GM12873 (cell line): ENCODE results near the gene ETV7.
A peak's percentile ranks its signal among the peaks of the same experiment; 100 is the strongest.

Experiments
- TF ChIP-seq, protein P1 (sequence below): IDR thresholded peaks from 2 replicates; pipeline ENCODE4 v1.5.1; 2012; ENCODE audit warnings: low read depth, mild to moderate bottlenecking, moderate library complexity, low read length, control low read depth; ENCODE audit not compliant: insufficient read depth; ENCODE audit errors: missing control alignments

Gene ETV7

DNA sequence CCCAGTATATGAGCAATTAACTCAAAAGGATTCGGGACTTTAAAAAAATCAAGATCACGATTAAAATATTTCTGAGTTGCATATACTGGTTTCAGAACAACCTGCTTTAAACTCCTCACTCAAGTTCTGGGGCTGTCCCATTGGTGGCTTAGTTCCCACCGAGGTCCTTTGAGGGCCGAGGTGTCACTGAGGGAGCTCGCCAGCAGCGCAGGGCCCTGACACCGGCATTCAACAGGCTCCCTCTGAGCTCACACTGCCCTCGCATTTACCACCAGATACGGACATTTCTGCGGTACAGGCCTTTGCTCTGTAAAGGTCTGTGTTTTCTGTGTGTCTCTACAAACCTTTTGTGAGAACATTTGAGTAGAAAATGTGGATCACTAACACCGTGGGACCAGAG is 26.4 kb downstream of the ETV7 start:
- TF ChIP-seq, protein P1, sequence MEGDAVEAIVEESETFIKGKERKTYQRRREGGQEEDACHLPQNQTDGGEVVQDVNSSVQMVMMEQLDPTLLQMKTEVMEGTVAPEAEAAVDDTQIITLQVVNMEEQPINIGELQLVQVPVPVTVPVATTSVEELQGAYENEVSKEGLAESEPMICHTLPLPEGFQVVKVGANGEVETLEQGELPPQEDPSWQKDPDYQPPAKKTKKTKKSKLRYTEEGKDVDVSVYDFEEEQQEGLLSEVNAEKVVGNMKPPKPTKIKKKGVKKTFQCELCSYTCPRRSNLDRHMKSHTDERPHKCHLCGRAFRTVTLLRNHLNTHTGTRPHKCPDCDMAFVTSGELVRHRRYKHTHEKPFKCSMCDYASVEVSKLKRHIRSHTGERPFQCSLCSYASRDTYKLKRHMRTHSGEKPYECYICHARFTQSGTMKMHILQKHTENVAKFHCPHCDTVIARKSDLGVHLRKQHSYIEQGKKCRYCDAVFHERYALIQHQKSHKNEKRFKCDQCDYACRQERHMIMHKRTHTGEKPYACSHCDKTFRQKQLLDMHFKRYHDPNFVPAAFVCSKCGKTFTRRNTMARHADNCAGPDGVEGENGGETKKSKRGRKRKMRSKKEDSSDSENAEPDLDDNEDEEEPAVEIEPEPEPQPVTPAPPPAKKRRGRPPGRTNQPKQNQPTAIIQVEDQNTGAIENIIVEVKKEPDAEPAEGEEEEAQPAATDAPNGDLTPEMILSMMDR: no peak

DNA sequence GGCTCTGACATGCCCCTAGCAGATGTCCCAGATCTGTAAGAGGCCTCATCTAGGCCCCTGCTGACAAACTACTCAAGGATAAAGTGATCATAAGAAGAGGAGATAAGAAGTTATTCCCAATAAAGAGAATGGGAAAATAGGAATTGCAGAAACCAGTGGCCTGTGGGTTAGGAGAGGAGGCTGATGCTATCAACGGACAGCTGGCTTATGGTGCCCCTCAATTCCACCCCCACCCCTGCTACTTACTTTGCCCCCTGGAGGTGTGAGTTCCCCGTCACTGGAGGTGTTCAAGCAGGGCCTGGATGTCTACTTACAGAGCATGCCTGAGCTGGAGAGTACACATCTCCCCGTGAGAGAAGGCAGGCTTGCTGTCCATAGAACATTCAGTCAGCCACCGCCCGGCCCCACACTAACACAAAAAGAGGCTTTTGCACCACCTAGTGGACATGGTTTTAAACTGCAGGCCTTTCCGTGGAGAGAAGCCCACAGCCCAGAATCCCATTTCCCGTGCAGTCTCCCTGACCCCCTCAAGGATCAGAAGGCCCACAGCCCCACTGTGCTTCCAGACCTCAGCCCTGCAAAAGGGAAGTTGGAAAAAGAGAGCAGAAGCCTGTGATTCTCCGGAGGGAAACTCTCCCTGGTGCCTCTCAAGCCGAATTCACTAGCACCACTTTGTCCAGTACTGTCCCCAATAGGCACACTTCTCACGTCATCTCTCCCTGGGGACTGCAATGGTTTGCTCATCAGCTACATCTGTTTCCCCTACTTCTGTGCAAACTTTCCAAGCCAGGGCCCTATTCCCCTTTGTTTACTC is 27.0 kb downstream of the ETV7 start:
- TF ChIP-seq, protein P1: peak; percentile 84

DNA sequence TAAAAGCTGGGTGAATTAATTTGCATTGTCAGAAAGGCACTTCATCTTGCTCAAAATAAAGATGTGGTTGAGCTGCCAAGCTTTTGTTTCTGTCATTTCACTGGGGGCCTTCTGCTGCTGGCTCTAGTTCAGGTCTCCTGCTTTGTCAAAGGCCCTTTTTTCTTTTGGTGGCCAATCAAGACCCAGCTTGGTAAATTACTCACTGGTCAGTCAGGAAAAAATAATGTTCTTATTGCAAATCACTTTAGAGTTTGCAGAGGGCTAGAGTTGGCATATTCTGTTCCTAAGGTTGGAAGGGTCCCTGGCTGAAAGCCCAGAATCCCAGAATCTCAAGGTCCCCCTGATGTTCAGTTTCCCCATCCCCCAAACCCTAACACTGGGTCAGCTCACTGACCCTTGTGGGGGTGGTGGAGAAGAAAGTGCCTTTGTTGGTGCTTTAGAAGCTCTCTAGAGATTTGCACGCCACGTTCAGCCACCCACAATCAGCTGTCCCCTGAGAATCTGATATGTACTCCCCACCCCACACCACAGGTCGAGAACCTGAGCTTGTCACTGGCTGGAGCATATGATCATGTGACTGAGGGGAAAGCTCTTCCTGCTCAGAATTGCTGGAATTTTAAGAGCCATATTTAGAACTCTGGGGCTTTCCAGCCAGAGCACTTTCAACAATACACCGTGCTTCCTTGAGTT is 29.1 kb downstream of the ETV7 start:
- TF ChIP-seq, protein P1: no peak

DNA sequence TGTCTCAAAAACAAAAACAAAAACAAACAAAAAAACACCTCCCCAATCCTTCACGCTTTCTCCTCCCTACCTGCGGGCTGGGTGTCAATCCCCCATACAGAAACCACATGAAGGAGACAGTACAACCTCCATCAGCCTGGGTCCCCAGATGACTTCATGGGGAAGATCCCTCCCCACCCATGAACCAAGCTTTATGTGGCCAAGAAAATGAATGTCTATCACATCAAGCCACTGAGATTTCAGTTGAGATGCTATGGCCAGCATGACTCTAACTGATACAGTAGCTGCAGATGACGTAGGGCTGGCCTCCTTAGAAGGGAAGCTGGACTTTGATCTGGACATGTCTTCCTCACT is 29.6 kb downstream of the ETV7 start:
- TF ChIP-seq, protein P1: no peak

DNA sequence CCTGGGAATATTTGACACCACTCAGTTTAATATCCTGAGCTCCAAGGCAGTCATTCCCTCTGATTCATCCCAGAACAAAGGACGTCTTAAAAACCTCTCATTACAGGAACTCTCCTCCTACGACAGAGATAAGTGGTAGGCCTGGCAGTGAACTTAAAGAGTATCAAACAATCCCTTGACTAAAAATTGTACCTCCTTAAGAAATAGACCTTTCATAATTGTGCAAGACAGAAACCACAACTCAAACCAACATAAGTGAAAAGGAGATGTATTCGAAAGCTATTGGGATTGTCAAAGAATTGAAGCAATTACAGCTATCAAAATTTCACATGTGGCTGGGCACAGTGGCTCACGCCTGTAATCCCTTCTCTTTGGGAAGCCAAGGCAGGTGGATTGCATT is 31.6 kb downstream of the ETV7 start:
- TF ChIP-seq, protein P1: no peak

DNA sequence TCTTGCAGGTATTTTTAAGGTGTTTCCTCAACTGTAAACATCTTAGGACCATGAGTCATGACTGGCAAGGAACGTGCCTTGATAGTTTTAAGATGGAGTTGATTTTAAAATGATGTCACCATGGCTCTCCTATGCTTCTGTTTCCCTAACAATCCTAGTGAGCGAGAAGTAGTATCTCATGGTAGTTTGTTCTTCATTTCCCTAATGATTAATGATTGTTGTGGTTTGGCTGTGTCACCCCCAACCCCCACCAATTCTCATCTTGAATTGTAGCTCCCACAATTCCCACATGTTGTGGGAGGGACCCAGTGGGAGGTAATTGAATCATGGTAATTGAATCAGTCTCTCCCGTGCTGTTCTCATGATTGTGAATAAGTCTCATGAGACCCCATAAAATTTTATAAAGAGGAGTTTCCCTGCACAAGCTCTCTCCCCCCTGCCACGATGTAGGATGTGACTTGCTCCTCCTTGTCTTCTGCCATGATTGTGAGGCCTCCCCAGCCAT is 34.0 kb downstream of the ETV7 start:
- TF ChIP-seq, protein P1: no peak

DNA sequence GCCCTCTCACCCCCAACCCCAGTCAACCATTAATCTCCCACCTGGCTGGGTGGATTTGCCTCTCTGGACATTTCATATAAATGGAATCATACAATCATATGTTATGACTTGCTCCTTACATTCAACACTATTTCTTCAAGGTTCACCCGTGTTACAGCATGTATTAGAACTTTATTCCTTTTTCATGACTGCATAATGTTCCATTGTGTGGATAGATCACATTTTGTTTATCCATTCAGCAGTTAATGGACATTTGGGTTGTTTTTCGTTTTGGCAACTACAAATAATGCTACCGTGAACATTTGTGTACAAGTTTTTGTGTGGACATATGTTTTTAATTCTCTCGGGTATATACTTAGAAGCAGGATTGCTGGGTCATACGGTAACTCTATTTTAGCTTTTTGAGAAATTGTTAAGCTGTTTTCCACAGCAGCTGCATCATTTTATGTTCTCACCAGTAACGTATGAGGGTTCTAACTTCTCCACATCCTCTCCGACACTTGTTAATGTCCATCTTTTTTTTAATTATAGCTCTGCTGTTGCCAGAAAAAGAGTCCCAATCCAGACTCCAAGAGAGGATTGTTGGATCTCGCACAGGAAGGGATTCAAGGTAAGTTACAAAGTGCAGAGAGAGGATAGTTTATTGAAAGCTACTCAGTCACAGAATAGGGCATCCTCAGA is 34.9 kb downstream of the ETV7 start:
- TF ChIP-seq, protein P1: no peak
